Kidney glomerular epithelial cell (primary cell): ENCODE data around the gene RPS26.
"Not testable (repeated sequence)": the region's sequence is repeated elsewhere in the genome, so short reads cannot be mapped to it uniquely, and the experiment has no call there.

Source experiments
- DNase-seq: peaks from one replicate; lab custom pipeline; 2025; lab: John Stamatoyannopoulos, UW

The RPS26 gene

DNA sequence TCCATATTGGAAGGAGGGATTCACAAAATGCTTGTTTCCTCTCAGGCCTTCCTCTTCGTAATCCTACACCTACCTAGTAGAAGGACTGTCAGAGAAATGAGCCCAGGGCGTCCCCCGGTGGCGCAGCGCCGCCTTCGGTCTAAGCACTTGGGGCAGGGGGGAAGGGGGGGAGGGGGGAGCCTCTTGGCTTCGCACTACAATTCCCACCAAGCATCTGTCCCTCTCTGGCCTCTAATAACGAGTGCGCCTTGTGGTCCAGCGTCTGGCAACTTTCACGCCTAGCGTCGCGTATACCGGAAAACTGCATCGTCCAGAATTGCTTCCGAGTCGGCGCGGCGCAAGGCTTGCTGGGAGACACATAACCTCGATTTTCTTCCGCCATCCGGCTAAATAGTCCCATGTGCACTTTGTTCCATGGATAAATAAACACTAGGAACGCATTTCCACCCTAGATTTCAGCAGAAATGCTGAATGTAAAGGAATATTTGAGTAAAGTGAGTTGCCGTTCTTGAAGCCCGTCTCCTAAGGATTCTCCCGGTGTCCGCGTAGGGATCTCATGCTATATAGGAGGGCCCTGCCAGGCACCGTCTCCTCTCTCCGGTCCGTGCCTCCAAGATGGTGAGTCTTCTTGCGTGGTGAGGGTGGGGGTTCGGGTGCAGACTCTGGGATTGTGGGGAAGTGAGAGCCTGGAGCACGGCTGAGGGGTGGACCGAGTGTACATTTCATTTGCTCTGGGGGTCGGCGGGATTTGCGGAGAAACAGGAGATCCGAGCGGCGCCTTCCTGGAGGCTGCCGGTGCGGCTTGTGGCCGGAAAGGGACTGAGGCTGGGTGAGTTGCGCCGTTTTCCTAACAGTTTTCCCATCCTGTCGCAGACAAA, at the start of gene RPS26:
TSS of gene RPS26 (plus strand) at position 367 of the 878 bp plus-strand sequence. CDS start at position 616, 249 bp downstream.
- peak; percentile 97 for DNase-seq

- no peak for DNase-seq
Measured at GRCh38 chr12:55993230-55993853, 48.4 kb upstream of the RPS26 start.

DNA sequence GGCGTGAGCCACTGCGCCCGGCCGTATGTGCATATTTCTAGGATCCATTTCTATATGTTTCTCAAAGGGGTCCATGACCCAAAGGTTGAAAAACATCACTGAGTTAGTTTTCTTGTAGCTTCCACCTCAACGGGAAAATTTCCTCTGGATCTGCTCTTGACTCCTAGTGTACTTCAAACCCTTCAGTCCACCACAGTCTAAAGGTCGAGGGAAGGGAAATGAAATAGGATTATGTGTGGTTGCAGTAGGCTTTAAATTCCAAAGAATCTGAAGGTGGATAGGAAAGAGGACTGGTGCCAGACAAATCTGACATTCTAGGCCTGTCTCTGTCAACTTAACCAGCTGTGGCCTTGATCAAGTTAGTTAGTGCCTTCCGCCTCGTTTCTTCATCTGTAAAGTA, 46.4 kb upstream of the RPS26 start:
- DNase-seq: no peak

DNA sequence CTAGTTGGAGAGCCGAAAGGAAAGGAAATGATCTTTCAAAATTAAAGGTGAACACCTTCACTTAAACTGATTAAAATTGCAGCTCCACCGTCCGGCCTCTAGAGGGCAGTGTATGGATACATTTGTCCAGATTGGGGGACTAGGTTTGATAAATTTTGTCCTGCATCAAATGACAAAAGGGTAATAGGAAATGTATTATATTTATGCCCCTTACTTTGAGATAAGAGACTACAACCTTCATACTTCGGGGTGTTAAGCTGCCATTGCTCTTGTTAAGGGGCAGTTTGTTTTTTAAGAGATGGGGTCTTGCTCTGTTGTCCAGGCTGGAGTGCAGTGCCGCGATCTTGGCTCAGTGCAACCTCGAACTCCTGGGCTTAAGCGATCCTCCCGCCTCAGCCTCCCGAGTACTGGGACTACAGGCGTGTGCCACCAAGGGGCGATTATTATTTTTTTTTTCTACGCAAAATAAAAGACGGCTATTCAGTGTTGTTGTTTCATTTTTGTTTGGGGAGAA, 45.5 kb upstream of the RPS26 start:
- peak; percentile 53 for DNase-seq

DNA sequence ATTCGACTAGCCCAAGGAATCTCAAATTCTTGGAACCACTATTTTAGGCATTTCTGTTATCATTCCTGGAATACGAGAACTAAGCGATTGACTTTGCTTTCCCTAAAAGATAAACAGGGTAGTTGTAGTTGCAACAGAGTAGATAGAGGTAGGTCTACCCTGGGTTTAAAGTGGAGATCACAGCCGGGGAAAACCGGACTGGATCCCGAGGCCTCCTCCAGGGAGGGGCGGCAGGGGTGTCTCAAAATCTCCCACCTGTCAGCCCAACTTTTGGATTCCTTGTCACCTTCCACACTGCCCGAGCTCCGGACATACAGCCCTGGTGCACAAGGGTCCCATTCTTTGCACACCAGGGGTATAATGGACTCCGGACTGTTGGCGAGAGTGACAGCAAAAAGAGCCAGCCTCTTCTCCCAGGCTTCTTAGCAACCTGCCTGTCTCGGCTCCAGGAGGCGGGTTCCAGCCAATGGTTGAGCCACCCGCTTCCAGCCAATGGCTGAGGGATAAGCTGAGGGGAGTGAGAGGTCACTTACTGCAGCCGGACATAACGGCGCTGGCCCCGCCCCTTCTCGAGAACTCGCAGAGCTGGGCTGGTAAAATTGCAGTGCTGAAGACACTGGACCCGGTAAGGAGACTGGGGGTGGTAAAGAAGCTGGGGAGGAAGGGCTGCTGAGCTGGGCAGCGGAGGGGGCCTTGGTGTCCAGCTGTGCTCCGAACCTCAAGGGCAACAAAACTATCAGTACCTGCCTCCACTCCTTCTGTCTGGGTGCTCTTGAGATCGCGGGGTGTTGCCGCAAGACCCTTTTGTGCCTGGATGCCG, 44.8 kb upstream of the RPS26 start, which contains the start of gene SUOX:
TSS of gene SUOX (plus strand) at position 562 of the 820 bp plus-strand sequence. CDS start 4,946 bp downstream, outside the sequence.
- peak; percentile 95 for DNase-seq

DNA sequence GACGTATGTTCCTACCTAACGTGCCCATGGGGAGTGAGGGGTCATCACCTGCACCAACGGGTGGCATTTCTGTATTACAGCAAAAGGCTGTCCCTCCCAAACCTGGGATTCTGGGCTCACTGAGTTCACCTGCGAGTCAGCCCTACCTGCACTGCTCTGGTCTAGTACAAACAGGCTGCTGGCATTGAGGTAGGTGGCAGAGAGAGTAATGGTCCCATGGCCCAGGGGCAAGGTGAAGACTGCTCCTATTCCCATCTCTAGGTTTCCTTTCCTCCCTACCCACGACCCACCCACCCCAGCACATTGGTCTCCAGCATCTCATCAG, 44.2 kb upstream of the RPS26 start:
- DNase-seq: no peak

DNA sequence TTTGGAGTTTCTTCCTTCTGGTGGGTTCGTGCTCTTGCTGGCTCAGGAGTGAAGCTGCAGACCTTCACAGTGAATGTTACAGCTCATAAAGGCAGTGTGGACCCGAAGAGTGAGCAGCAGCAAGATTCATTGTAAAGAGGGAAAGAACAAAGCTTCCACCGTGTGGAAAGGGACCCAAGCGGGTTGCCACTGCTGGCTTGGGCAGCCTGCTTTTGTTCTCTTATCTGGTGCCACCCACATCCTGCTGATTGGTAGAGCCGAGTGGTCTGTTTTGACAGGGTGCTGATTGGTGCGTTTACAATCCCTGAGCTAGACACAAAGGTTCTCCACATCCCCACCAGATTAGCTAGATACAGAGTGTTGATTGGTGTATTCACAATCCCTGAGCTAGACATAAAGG, 42.2 kb upstream of the RPS26 start:
- DNase-seq: not testable (repeated sequence)

GRCh38 chr12:55999999-56000540, 41.6 kb upstream of the RPS26 start:
- not testable (repeated sequence) for DNase-seq

DNA sequence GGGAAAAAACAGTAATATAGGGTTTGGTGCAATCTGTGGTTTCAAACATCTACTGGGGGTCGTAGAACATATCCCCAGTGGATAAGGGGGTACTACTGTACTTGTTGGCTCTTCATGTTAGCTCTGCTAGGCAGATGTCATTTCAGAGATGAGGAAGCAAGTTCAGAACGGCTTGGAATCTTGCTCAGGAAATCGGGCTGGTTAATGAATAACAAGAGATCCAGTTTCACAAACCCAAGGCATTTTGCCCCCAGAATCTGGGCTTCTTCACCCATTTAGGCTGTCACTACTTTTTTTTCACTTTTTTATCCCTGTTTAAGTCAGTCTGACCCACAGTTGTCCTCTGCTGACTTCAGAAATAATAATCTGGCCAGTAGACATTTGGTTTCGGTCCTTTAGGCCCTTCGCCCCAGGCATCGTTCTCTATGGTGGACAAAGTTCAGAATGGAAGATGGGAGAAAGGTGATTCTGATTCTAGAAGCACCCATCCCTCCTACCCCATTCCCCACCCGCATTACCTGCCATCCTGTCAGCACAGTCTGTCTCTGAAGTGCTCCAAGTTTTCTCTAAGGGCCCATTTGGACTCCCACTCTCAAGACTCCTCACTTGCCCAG, 40.1 kb upstream of the RPS26 start:
- DNase-seq: peak; percentile 13

DNA sequence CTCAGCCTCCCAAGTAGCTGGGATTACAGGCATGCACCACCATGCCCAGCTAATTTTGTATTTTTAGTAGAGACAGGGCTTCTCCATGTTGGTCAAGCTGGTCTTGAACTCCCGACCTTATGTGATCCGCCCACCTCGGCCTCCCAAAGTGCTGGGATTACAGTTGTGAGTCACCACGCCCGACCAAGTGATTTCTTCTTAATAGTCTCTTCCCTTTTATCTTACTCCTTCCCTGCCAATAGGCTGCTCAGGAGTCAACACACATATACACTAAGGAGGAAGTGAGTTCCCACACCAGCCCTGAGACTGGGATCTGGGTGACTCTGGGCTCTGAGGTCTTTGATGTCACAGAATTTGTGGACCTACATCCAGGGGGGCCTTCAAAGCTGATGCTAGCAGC, 38.3 kb upstream of the RPS26 start:
- DNase-seq: not testable (repeated sequence)

GRCh38 chr12:56004211-56004610, 37.5 kb upstream of the RPS26 start:
- no peak for DNase-seq

DNA sequence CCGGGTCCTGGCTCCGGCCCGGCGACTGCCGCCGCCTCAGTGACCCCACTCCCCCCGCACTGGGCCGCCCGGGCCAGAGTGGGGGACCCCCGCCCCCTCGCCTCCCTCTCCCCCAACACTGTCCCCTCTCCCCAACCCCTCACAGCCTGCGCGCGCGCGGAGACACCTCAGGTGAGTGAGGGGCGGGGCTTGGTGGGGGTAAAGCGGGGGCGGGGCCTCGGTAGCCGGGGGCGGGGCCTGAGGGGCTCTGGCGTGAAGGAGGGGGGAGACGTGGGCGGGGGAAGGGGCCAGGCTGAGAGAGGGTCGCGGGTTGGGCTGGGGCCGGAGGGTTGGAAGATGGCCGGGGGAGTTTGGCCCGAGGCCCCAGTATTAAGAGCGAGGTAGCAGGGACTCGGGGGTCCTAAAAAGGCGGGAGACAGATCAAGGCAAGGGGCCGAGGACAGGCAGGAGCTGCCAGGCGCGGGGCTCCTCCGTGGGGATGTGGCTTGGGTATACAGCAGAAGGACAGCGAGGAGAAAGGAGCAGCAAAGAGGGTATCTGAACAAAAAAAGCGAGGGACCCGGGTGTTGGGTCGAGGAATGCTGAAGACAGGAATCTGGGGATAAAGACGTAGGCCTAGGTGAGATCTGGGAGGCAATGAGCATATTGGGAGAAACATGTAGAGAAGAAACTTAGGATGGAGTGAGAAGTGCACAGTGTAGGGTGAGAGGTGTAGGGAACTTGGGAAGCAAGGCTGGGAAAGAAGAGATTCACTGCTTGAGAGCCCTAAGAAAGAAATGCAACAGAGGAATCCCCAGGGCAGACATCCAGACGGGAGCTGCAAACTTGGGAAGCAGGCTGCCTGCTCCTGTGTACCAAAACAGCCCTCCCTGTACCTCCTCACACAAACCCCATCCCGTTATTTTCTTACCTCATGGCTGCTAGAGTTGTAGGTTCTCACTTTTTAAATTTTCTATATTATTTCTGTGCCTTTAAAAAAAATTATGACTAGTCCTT, 33.9 kb upstream of the RPS26 start:
- peak; percentile 4 for DNase-seq

DNA sequence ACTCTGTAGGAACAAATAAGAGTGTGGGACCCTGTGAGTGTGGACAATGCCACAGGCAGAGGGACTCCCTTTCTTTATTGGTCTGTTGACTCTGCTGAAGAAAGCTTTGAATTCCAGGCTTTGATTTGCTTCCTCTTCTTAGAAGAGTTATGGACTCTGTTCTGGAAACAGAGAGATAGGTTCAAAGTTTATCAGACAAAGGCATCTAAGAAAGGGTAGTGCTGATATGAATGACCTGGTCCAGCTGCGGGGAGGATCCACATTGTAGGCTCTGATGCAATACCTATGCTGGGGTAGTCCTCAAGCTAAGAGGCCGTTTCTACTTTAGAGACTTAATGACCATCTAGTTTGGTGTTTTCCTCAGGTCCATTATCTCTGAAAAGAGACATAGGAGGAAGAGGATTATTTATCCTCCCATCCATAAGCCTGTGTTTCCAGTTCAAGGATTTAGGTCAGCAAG, 31.6 kb upstream of the RPS26 start:
- no peak for DNase-seq

DNA sequence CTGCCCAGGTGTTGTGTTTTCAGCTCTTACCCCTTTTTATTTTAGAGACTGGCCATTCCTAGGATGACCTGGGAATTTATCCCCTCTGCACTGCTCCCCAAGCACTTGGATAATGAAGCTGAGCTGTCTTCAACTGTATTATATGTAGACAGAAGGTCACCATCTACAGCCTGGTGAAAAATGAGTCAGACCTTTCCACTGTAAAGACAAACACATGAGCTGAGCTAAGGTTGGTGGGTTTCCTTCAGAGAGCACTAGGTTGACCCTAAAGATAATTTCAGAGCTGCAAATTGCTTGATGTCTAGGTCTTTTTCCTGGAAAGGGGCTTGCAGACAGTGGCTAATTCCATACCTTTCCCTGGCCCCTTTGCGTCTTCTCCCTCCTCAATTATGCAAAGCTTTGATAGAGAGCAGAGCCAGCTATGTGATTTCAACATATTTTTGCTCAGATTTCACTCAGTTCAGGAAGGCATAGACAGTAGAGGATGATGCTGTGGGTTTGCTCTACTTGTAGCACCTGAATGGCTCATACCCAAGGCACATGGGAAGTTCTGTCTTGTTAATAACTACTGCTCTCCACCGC, 30.1 kb upstream of the RPS26 start:
- no peak for DNase-seq

DNA sequence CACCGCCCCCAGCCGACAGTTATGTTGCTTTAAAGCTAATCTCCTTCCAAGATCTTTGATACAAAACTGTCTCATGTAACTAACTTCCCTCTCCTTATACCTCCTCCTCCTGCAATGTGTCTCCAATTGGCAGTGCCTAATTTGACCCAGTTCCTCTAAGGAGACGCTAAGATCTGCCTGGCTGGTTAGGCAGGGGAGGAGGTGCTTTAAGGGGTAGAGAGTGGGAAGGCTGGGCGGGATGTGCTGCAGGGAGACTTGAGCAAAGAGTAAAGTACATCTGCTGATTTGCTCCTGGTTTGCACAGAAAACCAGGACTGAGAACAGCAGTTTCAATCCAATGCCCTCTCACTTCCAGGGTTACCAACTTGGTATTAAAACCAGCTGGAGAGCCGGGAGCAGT, 28.2 kb upstream of the RPS26 start:
- no peak for DNase-seq

- no peak for DNase-seq
Measured at GRCh38 chr12:56014205-56014604, 27.5 kb upstream of the RPS26 start.

DNA sequence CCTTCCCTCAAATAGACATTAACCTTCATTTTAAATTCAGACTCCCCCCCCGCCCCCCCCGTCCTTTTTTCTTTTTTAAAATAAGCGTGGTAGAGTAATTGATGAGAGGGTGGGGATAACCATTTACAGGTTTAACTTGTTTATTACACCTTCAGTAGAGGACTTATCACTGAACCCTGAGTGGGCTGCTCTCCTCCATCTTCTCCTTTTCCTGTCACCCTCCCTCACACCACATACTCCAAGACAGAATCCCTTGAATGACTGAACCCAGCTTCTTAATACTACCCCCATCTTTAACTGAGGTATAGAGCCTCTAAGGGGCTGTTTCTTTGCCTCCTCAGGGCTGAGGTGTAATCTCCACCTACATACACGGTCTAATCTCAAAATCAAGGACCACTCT, 24.5 kb upstream of the RPS26 start:
- no peak for DNase-seq

DNA sequence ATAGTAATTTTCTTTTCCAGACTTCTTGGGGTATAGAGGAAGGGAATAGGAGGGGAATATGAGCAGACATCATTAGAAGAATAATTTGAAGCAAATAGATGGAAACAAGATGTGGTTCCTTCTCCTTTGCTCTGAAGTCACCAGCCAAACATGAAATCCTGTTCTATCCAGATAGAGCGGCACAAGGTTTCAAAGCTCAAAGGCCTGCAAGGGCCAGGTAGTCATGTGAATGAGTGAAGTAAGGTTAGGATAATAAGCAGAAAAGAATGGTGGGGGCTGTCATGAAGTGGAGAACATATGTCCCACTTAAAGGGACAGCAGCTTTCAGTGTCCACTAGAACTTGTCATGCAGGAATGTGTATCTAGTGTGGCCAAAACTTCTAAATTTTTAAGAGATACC, 23.4 kb upstream of the RPS26 start:
- no peak for DNase-seq

DNA sequence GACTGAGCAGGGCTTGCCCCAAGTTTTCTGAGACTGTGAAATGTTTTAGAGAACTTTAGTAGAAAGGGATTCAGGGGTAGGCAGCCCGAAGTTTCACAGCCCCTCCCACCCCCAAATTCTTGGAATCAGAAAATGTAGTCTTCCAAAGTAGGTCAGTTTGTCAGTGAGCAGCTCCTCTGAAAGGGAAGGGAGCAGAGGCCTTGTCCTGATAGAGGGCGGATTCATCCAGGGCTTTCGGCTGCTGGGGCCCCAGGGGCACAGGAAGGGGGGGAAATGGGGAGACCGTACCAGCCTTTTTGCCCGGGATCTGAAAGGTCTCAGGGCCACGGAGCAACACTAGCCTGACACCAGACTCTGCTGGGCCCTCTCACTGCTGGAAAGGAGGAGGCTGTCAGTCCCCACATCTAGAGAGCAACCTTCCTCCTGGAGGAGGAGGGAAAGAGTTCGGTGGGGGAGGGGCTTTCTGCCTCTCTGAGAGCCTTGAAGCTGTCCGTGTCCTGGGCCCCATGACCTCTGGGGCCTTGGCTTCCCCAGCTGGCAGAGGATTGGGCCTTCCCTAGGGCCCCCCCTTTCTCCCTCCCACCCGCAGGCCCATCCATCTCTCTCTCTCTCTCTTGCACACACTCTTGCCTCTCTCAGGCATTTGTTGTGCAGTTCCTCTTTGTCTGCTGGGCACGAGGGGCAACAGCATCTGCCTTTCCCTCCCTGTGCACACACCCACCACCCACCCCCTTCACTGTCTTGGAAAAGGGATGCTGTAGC, 21.1 kb upstream of the RPS26 start, which contains the start of gene IKZF4:
TSS of gene IKZF4 (plus strand) at position 621 of the 762 bp plus-strand sequence. CDS start 451 bp downstream, outside the sequence.
- no peak for DNase-seq
